SU-DHL-6 (cell line): ENCODE measurements around the gene XYLT1.

Source experiments
- H2AFZ ChIP-seq: fragments of 200-600 bp; sonication (generic); 2 replicates; pipeline ENCODE4 v1.6.1; 2014; ENCODE audit warnings: low read depth, mild to moderate bottlenecking, moderate library complexity, mixed read lengths, antibody characterized with exemption, low read length; ENCODE audit not compliant: severe bottlenecking
- H3F3A ChIP-seq: fragments of 200-600 bp; shearing (Covaris generic); 2 replicates; pipeline ENCODE4 v1.6.0; 2016; ENCODE audit warnings: antibody characterized with exemption, mild to moderate bottlenecking; ENCODE audit not compliant: insufficient read depth
- H3K27ac ChIP-seq: fragments of 200-600 bp; sonication (generic); 2 replicates; pipeline ENCODE4 v1.5.1; 2016; ENCODE audit warnings: low read depth, mild to moderate bottlenecking, low read length, moderate library complexity, mixed read lengths
- H3K27me3 ChIP-seq: fragments of 200-600 bp; sonication (generic), shearing (Covaris generic); 2 replicates; pipeline ENCODE4 v1.6.0; 2014; ENCODE audit warnings: mild to moderate bottlenecking, low read length
- H3K36me3 ChIP-seq: fragments of 200-600 bp; sonication (generic); 2 replicates; pipeline ENCODE4 v1.6.1; 2014; ENCODE audit warnings: mild to moderate bottlenecking, low read length, mixed read lengths
- H3K4me2 ChIP-seq: fragments of 300-600, 200-600 bp; shearing (Covaris generic), sonication (generic); 2 replicates; pipeline ENCODE4 v1.6.0; 2014; ENCODE audit warnings: low read length, low read depth, mild to moderate bottlenecking; ENCODE audit not compliant: poor library complexity, severe bottlenecking
- H3K4me3 ChIP-seq: fragments of 200-600 bp; sonication (generic); 2 replicates; pipeline ENCODE4 v1.5.1; 2014; ENCODE audit warnings: antibody characterized with exemption, low read length, mild to moderate bottlenecking, mixed read lengths; ENCODE audit not compliant: insufficient read depth, poor library complexity, severe bottlenecking
- H3K79me2 ChIP-seq: fragments of 200-600 bp; sonication (generic); 2 replicates; pipeline ENCODE4 v1.6.1; 2014; ENCODE audit warnings: mild to moderate bottlenecking, low read length, moderate library complexity; ENCODE audit not compliant: insufficient read depth
- H3K9ac ChIP-seq: fragments of 200-600 bp; sonication (generic); 2 replicates; pipeline ENCODE4 v1.7.0; 2014; ENCODE audit warnings: mild to moderate bottlenecking, low read length
- H3K9me2 ChIP-seq: fragments of 200-600 bp; sonication (generic); replicated peaks from 2 replicates; pipeline ENCODE4 v1.6.1; 2014; ENCODE audit warnings: low read length; ENCODE audit not compliant: insufficient read depth
- H3K9me3 ChIP-seq: fragments of 200-600 bp; sonication (generic); 2 replicates; pipeline ENCODE4 v1.6.1; 2014; ENCODE audit warnings: low read length, mixed read lengths; ENCODE audit not compliant: insufficient read depth
- H4K20me1 ChIP-seq: fragments of 200-600 bp; sonication (generic); 2 replicates; pipeline ENCODE4 v1.6.1; 2014; ENCODE audit warnings: low read depth, mild to moderate bottlenecking, antibody characterized with exemption, low read length, moderate library complexity, mixed read lengths
- CTCF ChIP-seq: fragments of 200-600 bp; sonication (generic); IDR thresholded peaks from one replicate; pipeline ENCODE4 v1.5.1; 2017; ENCODE audit warnings: antibody characterized with exemption, mild to moderate bottlenecking, low read length, moderate library complexity; ENCODE audit not compliant: insufficient read depth, poor library complexity, severe bottlenecking
- EZH2phosphoT487 ChIP-seq: fragments of 200-600 bp; sonication (generic), shearing (Covaris generic); conservative IDR thresholded peaks from 2 replicates; pipeline ENCODE4 v1.6.1; 2018; ENCODE audit warnings: mild to moderate bottlenecking, antibody characterized with exemption, low read length, moderate library complexity, mixed read lengths

XYLT1 gene

GRCh38 chr16:17358355-17358754 lies 112.4 kb downstream of the XYLT1 start:
- Histone ChIP-seq H3K27ac (no peak overlapping the region), H3K79me2 (peaks cover 12% of the 10 kb centered on the region; the same call in 1 of the 2 replicates), H3F3A (no peaks in the 10 kb centered on the region), H3K9ac (no peak overlapping the region), H3K4me3 (no peak overlapping the region), H2AFZ (no peak overlapping the region), H4K20me1 (no peaks in the 10 kb centered on the region; the same call in 1 of the 2 replicates), H3K27me3 (no peaks in the 10 kb centered on the region), H3K9me3 (no peaks in the 10 kb centered on the region), H3K4me2 (no peak overlapping the region), H3K9me2 (no peaks in the 10 kb centered on the region), H3K36me3 (no peaks in the 10 kb centered on the region)
- TF ChIP-seq CTCF, result no peak
- no peak for TF ChIP-seq EZH2phosphoT487

- Histone ChIP-seq H3K27me3 (no peaks in the 10 kb centered on the region), H3F3A (no peaks in the 10 kb centered on the region), H2AFZ (no peak overlapping the region), H3K9ac (no peak overlapping the region), H3K36me3 (no peaks in the 10 kb centered on the region), H4K20me1 (no peaks in the 10 kb centered on the region; the same call in 1 of the 2 replicates), H3K9me2 (no peaks in the 10 kb centered on the region), H3K27ac (no peak overlapping the region), H3K9me3 (no peaks in the 10 kb centered on the region), H3K4me3 (no peak overlapping the region), H3K79me2 (peaks cover 12% of the 10 kb centered on the region; the same call in 1 of the 2 replicates), H3K4me2 (no peak overlapping the region)
- TF ChIP-seq EZH2phosphoT487 (no peak), CTCF (no peak)
Measured at GRCh38 chr16:17357307-17358062, 113.3 kb downstream of the XYLT1 start.

DNA sequence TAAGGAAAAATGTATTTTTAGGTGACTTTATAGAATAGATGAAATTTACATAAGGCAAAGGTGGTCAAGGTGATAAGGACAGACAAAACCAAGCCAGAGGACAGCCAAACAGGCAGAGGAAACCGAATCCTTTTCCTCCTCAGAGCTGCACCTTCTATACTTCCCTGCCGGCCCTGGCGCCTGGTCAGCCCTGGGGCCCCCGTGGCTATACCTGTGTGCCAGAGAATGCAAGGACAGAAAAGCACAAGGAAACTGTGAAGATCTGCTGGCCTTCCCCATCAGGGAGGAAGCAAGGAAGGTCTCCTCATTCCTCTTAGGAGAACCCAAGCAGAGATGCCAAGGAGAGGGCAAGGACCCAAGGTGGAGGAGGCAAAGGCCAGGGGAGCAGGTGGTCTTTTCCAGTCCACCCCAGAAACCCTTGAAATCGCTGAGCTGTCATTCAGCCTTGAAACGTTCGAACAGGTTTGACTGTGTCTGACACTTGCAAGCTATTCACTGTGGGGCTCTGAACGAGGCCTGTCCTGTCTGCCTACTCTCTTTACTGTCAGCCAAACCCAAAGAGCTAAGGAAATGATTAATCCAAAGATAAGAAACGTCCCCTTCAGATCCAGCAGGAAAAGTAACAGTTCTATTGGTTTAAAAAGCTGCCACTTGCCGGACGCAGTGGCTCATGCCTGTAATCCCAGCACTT lies 114.4 kb downstream of the XYLT1 start:
- no peaks in the 10 kb centered on the region; the same call in 1 of the 2 replicates for H4K20me1 ChIP-seq
- H3K4me2 ChIP-seq, result no peak overlapping the region
- TF ChIP-seq EZH2phosphoT487 (no peak), CTCF (no peak)
- no peaks in the 10 kb centered on the region for H3K36me3 ChIP-seq
- no peak overlapping the region for H2AFZ ChIP-seq
- no peak overlapping the region for H3K9ac ChIP-seq
- H3F3A ChIP-seq, result no peaks in the 10 kb centered on the region
- no peaks in the 10 kb centered on the region for H3K9me2 ChIP-seq
- 0 out of 2 replicates have a peak, but pooled peaks cover 1% of the 10 kb centered on the region for H3K79me2 ChIP-seq
- no peak overlapping the region for H3K27ac ChIP-seq
- H3K4me3 ChIP-seq, result no peak overlapping the region
- no peaks in the 10 kb centered on the region for H3K27me3 ChIP-seq
- H3K9me3 ChIP-seq, result no peaks in the 10 kb centered on the region
